ENCODE measurements around the gene INTS11. TPM values are rescaled to one million over a fixed set of nuclear protein-coding genes. Genes with fewer than 3 reads are reported as not detected.

The INTS11 gene
- total RNA-seq, 1 experiment from 2014 or later: 161 TPM

GRCh38 chr1:1299686-1300351, 24.6 kb downstream of the INTS11 start:
- H3K79me2 ChIP-seq (ENCODE audit: insufficient read depth, low read length): no peaks in the 10 kb centered on the region
- RAD21 ChIA-PET (ENCODE audit: low non-redundant PET in 1 of 2, low total read pairs in 2 of 2, uncharacterized antibody in 2 of 2, unreplicated experiment in 2 of 2): no interaction called here
- peaks cover 9 to 21% of the 10 kb centered on the region in 2 experiments for H3K4me1 ChIP-seq (ENCODE audit: control insufficient read depth in 1 of 2, insufficient read depth in 2 of 2, low read length in 2 of 2)
- no peaks in the 10 kb centered on the region for H3K36me3 ChIP-seq (ENCODE audit: control insufficient read depth in 1 of 2, insufficient read depth in 2 of 2, low read length in 2 of 2)
- BruUV-seq (replicated peaks): no TSS peak
- no peaks in the 10 kb centered on the region for H3K9me2 ChIP-seq (ENCODE audit: insufficient read depth)
- no peaks in the 10 kb centered on the region for H4K20me1 ChIP-seq (ENCODE audit: insufficient read depth)
- CTCF ChIA-PET: interaction anchor here (1.0 to 1.6 kb wide), 2 partner anchors 9 kb away, joined by 3 to 6 read pairs; no protein-coding TSS in a partner anchor
- H3K9me3 ChIP-seq (ENCODE audit: control insufficient read depth in 1 of 2, insufficient read depth in 1 of 2, low read depth in 1 of 2, low read length in 2 of 2): no peaks in the 10 kb centered on the region
- ATAC-seq (peak; percentile 52), DNase-seq (ENCODE audit: low read depth, low spot score) (no peak)
- intact Hi-C loops (cut with micrococcal nuclease): no loop called here
- H3K27me3 ChIP-seq (ENCODE audit: insufficient read depth, low read length): no peaks in the 10 kb centered on the region
- no peak overlapping the region for H3K27ac ChIP-seq (ENCODE audit: low read depth, low read length)
- POLR2A ChIA-PET: no interaction called here
- no peak overlapping the region for H2AFZ ChIP-seq (ENCODE audit: low read depth, low read length, poor library complexity, severe bottlenecking)
- TF ChIP-seq MAX (IDR thresholded peaks at IDR 0.05) (no peak), CTCF (IDR thresholded peaks at IDR 0.05 in 2 of 3, conservative IDR thresholded peaks at IDR 0.05 in 1 of 3; ENCODE audit: borderline replicate concordance in 1 of 3, insufficient read depth in 1 of 3, low read depth in 2 of 3, low read length in 2 of 3) (peak in 2 of 3 experiments; percentile 46 to 47; a peak in 3 of 6 replicates)
- H3K9ac ChIP-seq (ENCODE audit: low read length): no peak overlapping the region
- H3K4me3 ChIP-seq (replicated peaks in 1 of 2; ENCODE audit: low read depth in 1 of 2, low read length in 2 of 2): no peak overlapping the region
- H3K4me2 ChIP-seq (ENCODE audit: low read length): no peak overlapping the region

GRCh38 chr1:1298861-1299685, 25.4 kb downstream of the INTS11 start:
- Histone ChIP-seq H2AFZ (ENCODE audit: low read depth, low read length, poor library complexity, severe bottlenecking) (no peak overlapping the region), H3K27ac (ENCODE audit: low read depth, low read length) (no peak overlapping the region), H3K36me3 (ENCODE audit: control insufficient read depth in 1 of 2, insufficient read depth in 2 of 2, low read length in 2 of 2) (no peaks in the 10 kb centered on the region), H3K4me1 (ENCODE audit: control insufficient read depth in 1 of 2, insufficient read depth in 2 of 2, low read length in 2 of 2) (peaks cover 2 to 16% of the 10 kb centered on the region in 2 experiments; a peak in 3 of 4 replicates), H3K9ac (ENCODE audit: low read length) (no peak overlapping the region), H3K4me3 (replicated peaks in 1 of 2; ENCODE audit: low read depth in 1 of 2, low read length in 2 of 2) (no peak overlapping the region), H3K27me3 (ENCODE audit: insufficient read depth, low read length) (no peaks in the 10 kb centered on the region), H3K79me2 (ENCODE audit: insufficient read depth, low read length) (no peaks in the 10 kb centered on the region), H3K9me3 (ENCODE audit: control insufficient read depth in 1 of 2, insufficient read depth in 1 of 2, low read depth in 1 of 2, low read length in 2 of 2) (no peaks in the 10 kb centered on the region), H3K4me2 (ENCODE audit: low read length) (no peak overlapping the region), H3K9me2 (ENCODE audit: insufficient read depth) (no peaks in the 10 kb centered on the region), H4K20me1 (ENCODE audit: insufficient read depth) (no peaks in the 10 kb centered on the region)
- CTCF ChIA-PET: interaction anchor here (1.6 kb wide), 1 partner anchor 8 kb away, joined by 6 read pairs; no protein-coding TSS in a partner anchor
- DNase-seq (ENCODE audit: low read depth, low spot score) (no peak), ATAC-seq (no peak)
- no TSS peak for BruUV-seq (replicated peaks)
- intact Hi-C loops (cut with micrococcal nuclease): no loop called here
- RAD21 ChIA-PET (ENCODE audit: low non-redundant PET in 1 of 2, low total read pairs in 2 of 2, uncharacterized antibody in 2 of 2, unreplicated experiment in 2 of 2): no interaction called here
- POLR2A ChIA-PET: no interaction called here
- TF ChIP-seq YY1 (IDR thresholded peaks at IDR 0.05; ENCODE audit: extremely low read depth, insufficient replicate concordance, low read depth, low read length) (no peak), EZH2 (IDR thresholded peaks at IDR 0.05) (no peak), REST (IDR thresholded peaks at IDR 0.05; ENCODE audit: low read depth) (no peak), TCF7L2 (IDR thresholded peaks at IDR 0.05; ENCODE audit: borderline replicate concordance, extremely low read depth, insufficient read depth, insufficient read length) (no peak), RAD21 (IDR thresholded peaks at IDR 0.05; ENCODE audit: low read depth) (no peak), ATF3 (IDR thresholded peaks at IDR 0.05) (no peak), SRF (IDR thresholded peaks at IDR 0.05; ENCODE audit: low read depth) (no peak), ELF1 (IDR thresholded peaks at IDR 0.05; ENCODE audit: borderline replicate concordance, low read depth) (no peak), FOSL1 (IDR thresholded peaks at IDR 0.05; ENCODE audit: low read depth) (no peak), SP1 (IDR thresholded peaks at IDR 0.05; ENCODE audit: low read depth) (no peak)

All from HCT116 (cell line).